Mesenchymal stem cell (in vitro differentiated cells and primary cell): ENCODE data around the gene CCDC9B.

Experiments
- DNase-seq: peaks from one replicate; pipeline ENCODE4 v3.0.0-alpha.2; 2013
- H2AFZ ChIP-seq: one replicate; pipeline ENCODE4 v1.6.1; 2013; ENCODE audit warnings: low read depth, mild to moderate bottlenecking, control low read depth, inconsistent platforms, low read length, moderate library complexity
- H2AK5ac ChIP-seq: 2 replicates; pipeline ENCODE4 v1.6.1; 2013; ENCODE audit warnings: low read length, moderate library complexity, mild to moderate bottlenecking, inconsistent platforms; ENCODE audit not compliant: severe bottlenecking
- H2BK120ac ChIP-seq: one replicate; pipeline ENCODE4 v1.6.1; 2013; ENCODE audit warnings: low read depth, mild to moderate bottlenecking, inconsistent platforms, low read length, moderate library complexity
- H2BK12ac ChIP-seq, 2 experiments: one replicate each; pipeline ENCODE4 v1.6.1; 2013; ENCODE audit warnings: inconsistent platforms in 2 of 2, low read length in 2 of 2, mild to moderate bottlenecking in 2 of 2, moderate library complexity in 2 of 2, control low read depth in 1 of 2
- H2BK15ac ChIP-seq: one replicate; pipeline ENCODE4 v1.6.1; 2013; ENCODE audit warnings: mild to moderate bottlenecking, low read depth, inconsistent platforms; ENCODE audit not compliant: poor library complexity, severe bottlenecking
- H2BK5ac ChIP-seq: 2 replicates; pipeline ENCODE4 v1.6.1; 2013; ENCODE audit warnings: low read depth, mild to moderate bottlenecking, low read length, control low read depth, inconsistent platforms; ENCODE audit not compliant: poor library complexity, severe bottlenecking
- H3K14ac ChIP-seq, 2 experiments: one replicate each; pipeline ENCODE4 v1.6.1; 2013; ENCODE audit warnings: inconsistent platforms in 2 of 2, low read length in 2 of 2, control low read depth in 1 of 2, mild to moderate bottlenecking in 1 of 2, moderate library complexity in 1 of 2
- H3K18ac ChIP-seq, 2 experiments: one replicate each; pipeline ENCODE4 v1.6.1; 2013; ENCODE audit warnings: inconsistent platforms in 2 of 2, low read length in 2 of 2, control low read depth in 1 of 2, low read depth in 1 of 2, mild to moderate bottlenecking in 1 of 2
- H3K23ac ChIP-seq, 2 experiments: one replicate each; pipeline ENCODE4 v1.6.1; 2013; ENCODE audit warnings: inconsistent platforms in 2 of 2, low read length in 2 of 2, mild to moderate bottlenecking in 2 of 2, moderate library complexity in 2 of 2, control low read depth in 1 of 2
- H3K27ac ChIP-seq: 2 replicates; pipeline ENCODE4 v1.5.1; 2013; ENCODE audit warnings: mild to moderate bottlenecking, moderate library complexity, low read length, control low read depth, inconsistent platforms; ENCODE audit not compliant: poor library complexity, severe bottlenecking
- H3K27me3 ChIP-seq, 2 experiments: 2 replicates each; pipeline versions ENCODE4 v1.6.1 to v1.7.0; 2013; ENCODE audit warnings: low read length in 2 of 2, mild to moderate bottlenecking in 2 of 2, moderate library complexity in 2 of 2, control low read depth in 1 of 2, inconsistent platforms in 1 of 2; ENCODE audit not compliant: control insufficient read depth in 1 of 2, insufficient read depth in 1 of 2
- H3K36me3 ChIP-seq, 2 experiments: 2 replicates each; pipeline versions ENCODE4 v1.6.1 to v1.7.0; 2013; ENCODE audit warnings: low read length in 2 of 2, control low read depth in 1 of 2, inconsistent platforms in 1 of 2, low read depth in 1 of 2, mild to moderate bottlenecking in 1 of 2; ENCODE audit not compliant: insufficient read depth in 2 of 2, control insufficient read depth in 1 of 2
- H3K4ac ChIP-seq, 2 experiments: one replicate each; pipeline ENCODE4 v1.6.1; 2013; ENCODE audit warnings: inconsistent platforms in 2 of 2, low read length in 2 of 2, mild to moderate bottlenecking in 2 of 2, moderate library complexity in 2 of 2, control low read depth in 1 of 2, low read depth in 1 of 2
- H3K4me1 ChIP-seq: 2 replicates; pipeline ENCODE4 v1.6.1; 2013; ENCODE audit warnings: low read depth, low read length, control low read depth; ENCODE audit not compliant: control insufficient read depth, insufficient read depth
- H3K4me2 ChIP-seq: 2 replicates; pipeline ENCODE4 v1.6.1; 2013; ENCODE audit warnings: low read length, mild to moderate bottlenecking, inconsistent platforms; ENCODE audit not compliant: poor library complexity, severe bottlenecking
- H3K4me3 ChIP-seq, 2 experiments: 2 replicates each; pipeline versions ENCODE4 v1.5.1 to v1.7.0; 2013; ENCODE audit warnings: low read length in 2 of 2, mild to moderate bottlenecking in 2 of 2, control low read depth in 1 of 2, low read depth in 1 of 2; ENCODE audit not compliant: insufficient read depth in 1 of 2
- H3K79me1 ChIP-seq: replicated peaks from 2 replicates; pipeline ENCODE4 v1.6.1; 2013; ENCODE audit warnings: mild to moderate bottlenecking, control low read depth, low read length, inconsistent platforms; ENCODE audit not compliant: poor library complexity, severe bottlenecking
- H3K9ac ChIP-seq: 2 replicates; pipeline ENCODE4 v1.7.0; 2013; ENCODE audit warnings: mild to moderate bottlenecking, low read length, moderate library complexity
- H3K9me3 ChIP-seq: 2 replicates; pipeline ENCODE4 v1.7.0; 2013; ENCODE audit warnings: mild to moderate bottlenecking, low read length; ENCODE audit not compliant: control insufficient read depth
- H4K8ac ChIP-seq: one replicate; pipeline ENCODE4 v1.6.1; 2013; ENCODE audit warnings: inconsistent platforms, mild to moderate bottlenecking, low read length, moderate library complexity
- H4K91ac ChIP-seq: one replicate; pipeline ENCODE4 v1.6.1; 2013; ENCODE audit warnings: mild to moderate bottlenecking, low read length, inconsistent platforms
- WGBS: methylation state at CpG from one replicate; pipeline ENCODE4 v1.1.7; 2013; ENCODE audit warnings: mixed read lengths; 5-methylcytosine and 5-hydroxymethylcytosine counted together

CCDC9B gene

DNA sequence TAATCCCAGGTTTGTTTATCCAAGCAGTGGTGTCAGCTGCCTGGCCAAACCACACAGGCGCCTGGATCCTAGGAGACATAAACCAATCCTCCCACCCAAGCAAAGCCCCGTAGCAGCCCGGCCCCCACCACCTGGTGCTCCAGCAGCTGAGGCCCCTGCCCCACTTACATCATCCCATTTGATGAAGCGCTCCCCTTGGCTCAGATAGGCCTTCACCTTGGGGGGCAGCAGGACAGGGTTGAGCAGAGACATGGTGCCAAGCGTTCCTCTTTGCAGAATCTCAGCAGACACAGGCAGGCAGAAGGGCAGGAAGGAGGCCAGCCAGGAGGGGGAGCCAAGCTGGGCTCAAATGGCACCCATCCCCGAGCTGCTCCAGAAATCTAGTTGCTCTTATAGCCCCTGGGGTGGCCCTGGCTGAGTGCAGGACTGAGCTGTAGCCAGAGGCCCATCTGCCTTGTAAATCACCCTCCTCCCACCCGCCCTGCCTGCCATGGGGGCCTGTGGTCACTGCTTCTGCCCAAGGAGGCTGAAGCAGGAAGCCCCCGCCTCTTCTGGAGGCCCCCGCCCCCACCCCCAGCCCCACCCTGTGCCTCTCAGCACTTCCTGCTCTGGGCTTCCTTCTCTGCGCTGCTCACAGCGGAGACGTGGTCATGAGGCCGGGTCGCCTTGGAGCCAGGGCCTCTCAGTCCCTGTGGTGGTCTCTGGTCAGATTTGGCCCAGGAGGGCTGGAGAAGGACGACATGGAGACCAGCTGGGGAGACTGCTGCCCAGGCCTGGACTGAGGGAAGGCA is 33.1 kb downstream of the CCDC9B start, which contains the start of gene PLCB2:
PLCB2 (minus strand) TSS at position 515 of the 791 bp plus-strand sequence; CDS start at position 252, 263 bp downstream.
- Histone ChIP-seq H3K27ac (no peak within 1 kb of the TSS), H3K14ac (peak within 1 kb of the TSS in 1 of 2 experiments; percentile 94), H2AK5ac (no peak within 1 kb of the TSS), H3K18ac (peak within 1 kb of the TSS; percentile 94 to 96), H2AFZ (peak within 1 kb of the TSS; percentile 57), H2BK5ac (no peak within 1 kb of the TSS), H3K9ac (no peak within 1 kb of the TSS), H3K4ac (peak within 1 kb of the TSS; percentile 79 to 93), H4K91ac (peak within 1 kb of the TSS; percentile 99), H3K23ac (peak within 1 kb of the TSS in 1 of 2 experiments; percentile 61), H3K9me3 (no peaks in the 10 kb centered on the region), H4K8ac (peak within 1 kb of the TSS; percentile 98), H3K79me1 (no peaks in the 10 kb centered on the region), H3K36me3 (no peaks in the 10 kb centered on the region), H2BK120ac (peak within 1 kb of the TSS; percentile 86), H3K27me3 (peaks cover 41 to 92% of the 10 kb centered on the region in 2 experiments), H2BK15ac (peak within 1 kb of the TSS; percentile 97), H3K4me3 (no peak within 1 kb of the TSS), H3K4me1 (peaks cover 18% of the 10 kb centered on the region), H2BK12ac (peak within 1 kb of the TSS; percentile 71 to 78), H3K4me2 (no peak within 1 kb of the TSS)
- DNase-seq = peak; percentile 58
- WGBS = 15% methylated on average over 13 of the region's 15 CpGs

GRCh38 chr15:40306908-40307307 is 33.8 kb downstream of the CCDC9B start:
- H3K4me3 ChIP-seq = no peak overlapping the region
- H2BK15ac ChIP-seq = peak overlapping the region; percentile 83
- 52% methylated on average over 3 of the region's 7 CpGs for WGBS
- H3K23ac ChIP-seq = peak overlapping the region in 1 of 2 experiments; percentile 10
- no peak overlapping the region for H2BK120ac ChIP-seq
- H2AK5ac ChIP-seq = no peak overlapping the region
- H3K4me2 ChIP-seq = no peak overlapping the region
- no peaks in the 10 kb centered on the region for H3K9me3 ChIP-seq
- H3K18ac ChIP-seq = peak overlapping the region in 1 of 2 experiments; percentile 49
- no peak overlapping the region for H2BK5ac ChIP-seq
- H3K9ac ChIP-seq = no peak overlapping the region
- no peak for DNase-seq
- H2BK12ac ChIP-seq = peak overlapping the region; percentile 14 to 67
- H3K4me1 ChIP-seq = peaks cover 18% of the 10 kb centered on the region
- H3K36me3 ChIP-seq = no peaks in the 10 kb centered on the region
- H2AFZ ChIP-seq = peak overlapping the region; percentile 43
- peak overlapping the region; percentile 52 for H4K91ac ChIP-seq
- no peak overlapping the region for H3K4ac ChIP-seq
- peaks cover 42 to 90% of the 10 kb centered on the region in 2 experiments for H3K27me3 ChIP-seq
- H4K8ac ChIP-seq = peak overlapping the region; percentile 89
- no peaks in the 10 kb centered on the region for H3K79me1 ChIP-seq
- no peak overlapping the region for H3K27ac ChIP-seq
- H3K14ac ChIP-seq = peak overlapping the region in 1 of 2 experiments; percentile 42

DNA sequence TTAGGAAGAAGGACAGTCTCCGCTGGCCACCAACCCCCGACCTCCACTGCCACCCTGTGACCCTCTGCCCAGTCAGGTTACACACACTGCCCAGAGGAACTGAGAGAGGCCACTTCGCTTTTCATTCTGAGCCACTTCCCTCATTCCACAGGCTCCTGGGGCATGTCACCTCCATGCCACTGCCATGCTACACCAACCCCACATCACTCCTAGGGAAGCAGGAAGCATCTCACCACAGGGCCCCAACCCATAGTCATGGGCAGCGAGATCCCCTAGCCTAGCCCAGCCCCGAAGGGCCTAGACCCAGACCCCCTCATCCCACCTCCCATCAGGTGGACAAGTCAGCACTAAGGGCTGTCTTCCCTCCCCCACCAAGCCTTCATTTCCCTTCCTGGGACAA is 34.4 kb downstream of the CCDC9B start:
- Histone ChIP-seq H2BK15ac (no peak overlapping the region), H4K91ac (peak overlapping the region; percentile 79), H3K18ac (no peak overlapping the region), H2BK5ac (no peak overlapping the region), H3K27ac (no peak overlapping the region), H2AK5ac (no peak overlapping the region), H3K36me3 (no peaks in the 10 kb centered on the region), H3K4me1 (peaks cover 18% of the 10 kb centered on the region), H3K79me1 (no peaks in the 10 kb centered on the region), H2BK12ac (peak overlapping the region; percentile 14 to 24), H3K9ac (no peak overlapping the region), H2BK120ac (no peak overlapping the region), H4K8ac (peak overlapping the region; percentile 45), H3K23ac (no peak overlapping the region), H3K4me3 (no peak overlapping the region), H3K14ac (no peak overlapping the region), H3K4me2 (no peak overlapping the region), H3K27me3 (peaks cover 42 to 90% of the 10 kb centered on the region in 2 experiments), H3K9me3 (no peaks in the 10 kb centered on the region), H3K4ac (no peak overlapping the region), H2AFZ (no peak overlapping the region)
- WGBS = 90% methylated on average over 5 of the region's 5 CpGs
- no peak for DNase-seq

DNA sequence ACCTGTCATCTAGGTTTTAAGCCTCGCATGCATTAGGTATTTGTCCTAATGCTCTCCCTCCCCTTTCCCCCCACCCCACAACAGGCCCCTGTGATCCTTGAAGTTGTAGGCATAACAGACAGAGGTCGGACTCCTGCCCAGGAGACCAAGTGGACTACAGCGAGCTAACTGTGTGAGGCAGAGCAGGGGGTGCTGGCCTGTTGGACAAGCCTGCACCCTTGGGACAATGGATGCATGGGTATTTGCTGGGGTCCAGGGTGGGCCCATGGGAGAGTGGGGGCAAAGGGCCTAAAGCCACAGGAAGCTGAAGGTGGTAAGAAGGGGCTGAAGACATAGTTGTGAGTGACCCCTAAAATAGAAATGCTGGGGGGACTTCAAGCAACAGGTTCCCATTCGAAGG is 35.5 kb downstream of the CCDC9B start:
- peaks cover 16% of the 10 kb centered on the region for H3K4me1 ChIP-seq
- no peak overlapping the region for H3K4me3 ChIP-seq
- no peak overlapping the region for H2BK15ac ChIP-seq
- no peaks in the 10 kb centered on the region for H3K36me3 ChIP-seq
- no peak overlapping the region for H3K27ac ChIP-seq
- H2AK5ac ChIP-seq = no peak overlapping the region
- no peak overlapping the region for H3K4me2 ChIP-seq
- no peak overlapping the region for H4K8ac ChIP-seq
- H3K23ac ChIP-seq = no peak overlapping the region
- H2BK5ac ChIP-seq = no peak overlapping the region
- H4K91ac ChIP-seq = no peak overlapping the region
- no peak for DNase-seq
- no peak overlapping the region for H3K9ac ChIP-seq
- H3K18ac ChIP-seq = no peak overlapping the region
- H3K27me3 ChIP-seq = peaks cover 33 to 90% of the 10 kb centered on the region in 2 experiments
- H3K14ac ChIP-seq = no peak overlapping the region
- WGBS = 93% methylated on average over 4 of the region's 4 CpGs
- peaks cover 5% of the 10 kb centered on the region for H3K9me3 ChIP-seq
- H3K79me1 ChIP-seq = no peaks in the 10 kb centered on the region
- no peak overlapping the region for H2BK12ac ChIP-seq
- H2AFZ ChIP-seq = no peak overlapping the region
- no peak overlapping the region for H3K4ac ChIP-seq
- H2BK120ac ChIP-seq = no peak overlapping the region
